ENCODE data around the gene ASH1L.
"Not testable (repeated sequence)": the region's sequence is repeated elsewhere in the genome, so short reads cannot be mapped to it uniquely, and the experiment has no call there.

The ASH1L gene

DNA sequence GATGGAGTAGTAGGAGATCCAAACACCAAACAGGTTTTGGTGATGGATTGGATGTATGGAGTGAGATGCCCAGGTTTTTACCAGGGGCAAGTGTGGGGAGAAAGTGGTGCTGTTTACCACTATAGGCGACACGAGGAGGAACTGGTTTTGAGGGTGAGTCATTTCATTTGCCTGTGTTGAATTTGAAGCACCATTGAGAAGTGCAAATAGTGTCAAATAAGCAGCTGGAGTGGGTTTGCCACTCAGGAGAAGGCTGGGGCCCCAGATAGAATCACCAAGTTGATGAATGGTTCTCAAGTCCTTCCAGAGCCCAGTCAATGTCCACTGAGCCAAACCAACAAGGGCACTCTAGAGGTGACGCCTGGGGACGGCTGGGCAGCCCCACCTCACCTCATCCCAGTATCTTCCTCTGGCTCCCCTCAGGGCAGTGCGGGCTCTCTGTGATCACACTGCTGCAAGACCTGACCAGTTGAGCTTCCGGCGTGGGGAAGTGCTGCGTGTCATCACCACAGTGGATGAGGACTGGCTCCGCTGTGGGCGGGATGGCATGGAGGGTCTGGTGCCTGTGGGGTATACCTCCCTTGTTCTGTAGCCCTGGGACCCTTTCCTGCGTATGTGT is 232.5 kb downstream of the ASH1L start:
- DNase-seq = no peak

DNA sequence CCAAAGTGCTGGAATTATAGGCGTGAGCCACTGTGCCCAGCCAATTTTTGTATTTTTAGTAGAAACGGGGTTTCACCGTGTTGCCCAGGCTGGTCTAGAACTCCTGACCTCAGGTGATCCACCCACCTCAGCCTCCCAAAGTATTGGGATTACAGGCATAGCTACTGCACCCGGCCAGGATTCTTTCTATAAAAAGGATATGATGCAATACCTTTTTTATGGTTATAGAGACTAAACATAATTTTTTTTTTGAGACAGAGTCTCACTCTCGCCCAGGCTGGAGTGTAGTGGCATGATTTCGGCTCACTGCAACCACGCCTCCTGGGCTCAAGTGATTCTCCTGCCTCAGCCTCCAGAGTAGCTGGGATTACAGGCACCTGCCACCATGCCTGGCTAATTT is 233.7 kb downstream of the ASH1L start:
- not testable (repeated sequence) for DNase-seq

DNA sequence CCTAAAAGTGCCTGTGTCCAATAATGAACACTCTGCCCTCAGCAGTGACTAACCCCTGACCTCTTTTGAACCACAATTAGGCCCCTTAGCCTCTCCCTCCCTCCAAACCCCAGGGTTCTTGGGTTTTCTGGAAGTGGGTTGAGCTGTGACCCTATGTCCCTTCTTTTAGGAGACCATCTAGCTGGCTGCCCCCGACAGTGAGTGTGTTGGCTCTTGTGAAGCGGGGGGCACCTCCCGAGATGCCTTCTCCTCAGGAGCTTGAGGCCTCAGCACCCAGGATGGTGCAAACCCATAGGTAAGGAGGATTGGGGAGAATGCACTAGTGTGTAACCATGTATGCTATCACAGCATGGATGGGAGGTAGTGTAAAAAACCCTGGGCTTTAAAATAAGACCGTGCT is 234.6 kb downstream of the ASH1L start:
- no peak for DNase-seq

DNA sequence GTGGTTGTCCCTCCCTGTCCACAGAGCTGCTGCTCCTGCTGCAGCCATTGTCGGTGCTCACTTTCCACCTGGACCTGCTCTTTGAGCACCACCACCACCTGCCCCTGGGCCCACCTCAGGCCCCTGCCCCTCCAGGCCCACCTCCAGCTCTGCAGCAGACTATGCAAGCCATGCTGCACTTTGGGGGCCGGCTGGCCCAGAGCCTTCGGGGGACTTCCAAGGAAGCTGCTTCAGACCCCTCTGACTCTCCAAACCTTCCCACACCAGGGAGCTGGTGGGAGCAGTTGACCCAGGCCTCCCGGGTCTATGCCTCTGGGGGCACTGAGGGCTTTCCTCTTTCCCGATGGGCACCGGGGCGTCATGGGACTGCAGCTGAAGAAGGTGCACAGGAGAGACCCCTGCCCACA is 236.0 kb downstream of the ASH1L start:
- DNase-seq = no peak

DNA sequence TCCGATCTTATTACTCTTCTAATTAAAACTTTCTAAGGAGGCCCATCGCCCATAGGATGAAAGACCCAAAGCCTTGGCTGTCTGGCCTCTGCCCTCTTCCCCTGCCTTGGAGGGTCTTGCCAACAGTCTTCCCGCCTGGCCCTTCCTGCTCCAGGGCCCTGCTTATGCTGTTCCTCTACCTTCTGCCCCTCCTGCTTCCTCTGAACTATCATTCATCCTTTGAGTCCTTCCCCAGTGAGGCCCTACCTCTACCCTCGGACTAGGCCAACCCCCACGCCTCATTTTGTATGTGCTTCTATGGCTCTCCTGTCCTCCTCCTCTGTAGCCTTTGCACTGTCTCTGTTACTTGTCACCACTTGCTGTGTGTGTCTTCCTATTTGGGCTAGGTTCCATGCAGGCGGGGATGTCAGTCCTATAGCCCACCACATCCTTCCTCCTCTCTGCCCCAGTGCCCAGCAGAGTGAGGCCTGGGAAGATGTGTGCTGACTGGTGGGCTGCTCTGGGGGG is 236.5 kb downstream of the ASH1L start:
- DNase-seq = no peak

DNA sequence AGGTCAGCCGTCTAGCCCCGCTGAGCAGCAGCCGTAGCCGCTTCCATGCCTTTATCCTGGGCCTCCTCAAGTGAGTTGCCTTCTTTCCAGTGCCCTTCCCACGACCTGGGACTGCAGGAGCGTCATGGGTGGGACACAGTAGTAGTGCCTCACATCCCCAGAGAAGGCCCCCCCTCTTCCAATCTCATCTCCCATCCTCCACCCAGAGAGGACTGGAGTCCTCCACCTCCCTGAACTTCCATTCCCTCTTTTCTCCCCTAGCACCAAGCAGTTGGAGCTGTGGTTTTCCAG is 237.1 kb downstream of the ASH1L start:
- no peak for DNase-seq

DNA sequence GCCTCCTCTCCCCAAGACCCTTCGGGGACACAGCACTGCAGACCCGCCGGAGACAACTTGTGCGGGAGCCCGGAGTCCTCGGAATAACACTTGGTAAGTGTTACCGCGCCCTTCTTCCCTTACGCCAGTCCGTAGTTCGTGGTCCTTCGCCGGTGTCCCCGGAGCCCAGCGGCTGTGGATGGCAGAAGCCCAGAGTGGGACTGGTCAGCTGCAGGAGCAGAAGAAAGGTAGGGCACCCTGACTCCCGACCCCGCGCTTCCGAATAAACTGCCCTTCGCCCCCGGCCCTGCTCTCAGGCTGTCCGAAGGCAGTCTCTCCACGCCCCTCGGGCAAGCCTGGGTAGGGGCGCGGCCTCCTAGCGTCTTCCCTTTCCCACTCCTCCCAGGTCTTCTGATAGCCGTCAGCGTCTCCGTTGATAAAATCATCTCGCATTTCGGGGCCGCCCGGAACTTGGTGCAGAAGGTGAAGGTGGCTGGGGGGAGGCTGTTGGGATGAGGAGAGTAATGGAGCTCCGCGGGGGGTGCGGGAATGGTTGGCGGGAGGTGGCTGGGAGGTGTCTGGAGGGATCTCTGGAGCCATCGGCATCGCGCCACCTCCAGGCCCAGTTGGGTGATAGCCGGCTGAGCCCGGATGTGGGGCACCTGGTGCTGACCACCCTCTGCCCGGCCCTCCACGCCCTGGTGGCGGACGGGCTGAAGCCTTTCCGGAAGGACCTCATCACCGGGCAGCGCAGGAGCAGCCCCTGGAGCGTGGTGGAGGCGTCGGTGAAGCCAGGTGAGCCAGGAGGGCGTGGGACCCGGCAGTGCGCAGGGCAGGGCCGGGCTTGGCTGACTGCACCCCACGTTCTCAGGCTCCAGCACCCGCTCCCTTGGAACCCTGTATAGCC is 237.6 kb downstream of the ASH1L start:
- DNase-seq = peak in 15 of 51 donors; percentile 15 to 68 (median 43)

DNA sequence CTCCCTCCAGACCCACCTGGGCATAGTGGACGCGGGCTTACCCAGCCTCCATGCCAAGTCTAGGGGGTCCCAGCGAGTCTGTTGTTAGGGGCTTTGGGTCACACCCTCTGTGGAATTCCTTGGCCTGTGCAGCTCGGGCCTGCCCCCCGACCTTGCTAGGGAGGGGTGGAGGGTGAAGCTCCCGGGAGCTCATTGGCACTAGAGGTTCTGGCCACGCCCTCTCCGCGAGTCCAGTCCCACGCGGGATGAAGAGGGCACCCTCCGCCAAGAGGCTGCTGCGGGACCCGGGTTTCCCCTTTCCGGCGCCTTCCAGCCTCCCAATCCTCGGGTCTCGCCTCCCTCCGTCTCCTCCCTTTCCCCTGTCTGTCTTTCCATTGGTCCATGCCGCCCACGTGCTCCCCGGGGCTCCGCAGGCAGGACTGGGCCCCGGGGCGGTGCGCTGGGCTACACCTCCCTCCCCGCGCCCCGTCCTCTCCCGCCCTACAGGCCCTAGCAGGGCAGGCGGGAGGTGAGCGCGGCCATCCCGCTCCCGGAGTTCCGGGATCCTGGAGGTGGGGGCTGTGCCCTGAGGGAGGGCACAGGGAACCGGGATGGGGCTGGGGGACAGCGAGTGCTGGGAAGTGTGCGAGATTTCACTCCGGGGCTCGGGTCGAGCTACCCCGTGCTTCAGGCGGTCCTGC is 238.4 kb downstream of the ASH1L start:
- DNase-seq = peak; percentile 65 to 97 (median 89)

DNA sequence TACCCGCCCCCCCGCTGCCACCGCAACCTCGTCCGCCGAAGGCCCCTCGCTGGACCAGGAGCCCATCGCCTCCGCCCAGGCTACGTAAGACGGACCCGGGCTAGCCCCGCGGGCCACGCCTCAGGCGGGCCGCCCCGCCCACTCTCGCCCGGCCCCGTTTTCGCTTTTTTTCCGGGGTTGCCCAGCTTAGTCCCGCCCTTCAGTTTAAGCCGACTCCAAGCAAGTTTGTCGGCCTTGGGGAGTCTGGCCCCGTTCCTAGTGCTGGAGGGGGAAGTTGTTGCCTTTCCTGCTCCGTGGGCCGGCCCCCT is 238.9 kb downstream of the ASH1L start:
- peak in 45 of 51 donors; percentile 23 to 91 (median 70) for DNase-seq

DNA sequence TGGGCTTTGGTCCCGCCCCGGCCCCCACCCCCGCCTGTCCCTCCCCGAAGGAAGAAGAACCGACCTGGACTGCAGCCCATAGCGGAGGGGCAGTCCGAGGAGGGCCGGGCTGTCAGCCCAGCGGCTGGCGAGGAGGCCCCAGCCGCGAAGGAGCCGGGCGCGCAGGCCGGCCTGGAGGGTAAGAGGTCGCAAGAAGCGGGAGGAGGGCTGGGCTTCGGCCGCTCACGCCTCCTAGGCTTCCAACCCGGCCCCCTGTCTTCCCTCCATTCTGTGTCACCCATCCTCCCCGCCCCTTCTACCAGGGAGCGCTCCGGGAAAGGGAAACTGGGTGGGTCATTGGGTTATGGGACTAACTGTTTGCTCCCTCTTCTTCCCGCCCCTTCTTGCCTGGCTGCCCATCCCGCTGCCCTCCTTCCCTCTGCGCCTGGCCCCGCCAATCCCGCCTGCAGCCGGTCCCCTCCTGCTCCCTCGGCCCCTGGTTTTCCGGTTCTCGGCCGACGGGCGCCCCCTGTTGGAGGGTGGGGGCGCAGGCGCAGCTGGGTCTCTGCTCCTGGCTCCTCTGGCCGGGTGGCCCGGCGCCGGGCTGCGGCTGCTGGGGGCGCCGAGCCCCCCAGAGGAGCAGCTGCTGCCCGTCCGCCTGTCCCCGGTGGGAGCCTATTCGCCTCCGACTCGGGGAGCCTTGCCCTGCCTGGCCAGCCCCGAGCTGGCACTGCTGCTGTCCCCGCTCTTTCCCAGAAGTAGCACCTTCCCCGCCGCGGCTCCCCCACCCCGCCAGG is 239.5 kb downstream of the ASH1L start:
- peak in 50 of 51 donors; percentile 19 to 91 (median 73) for DNase-seq

DNA sequence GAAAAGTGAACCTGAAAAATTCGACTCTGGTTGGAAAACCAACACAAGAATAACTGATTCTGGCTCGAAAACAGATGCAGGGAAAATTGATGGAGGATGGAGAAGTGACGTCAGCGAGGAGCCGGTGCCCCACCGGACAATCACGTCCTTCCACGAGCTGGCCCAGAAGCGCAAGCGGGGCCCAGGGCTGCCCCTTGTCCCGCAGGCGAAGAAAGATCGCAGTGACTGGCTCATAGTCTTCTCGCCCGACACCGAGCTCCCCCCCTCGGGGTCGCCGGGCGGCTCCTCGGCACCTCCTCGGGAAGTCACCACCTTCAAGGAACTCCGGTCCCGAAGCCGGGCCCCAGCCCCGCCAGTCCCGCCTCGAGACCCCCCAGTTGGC is 240.0 kb downstream of the ASH1L start:
- peak in 17 of 51 donors; percentile 3 to 74 (median 43) for DNase-seq

DNA sequence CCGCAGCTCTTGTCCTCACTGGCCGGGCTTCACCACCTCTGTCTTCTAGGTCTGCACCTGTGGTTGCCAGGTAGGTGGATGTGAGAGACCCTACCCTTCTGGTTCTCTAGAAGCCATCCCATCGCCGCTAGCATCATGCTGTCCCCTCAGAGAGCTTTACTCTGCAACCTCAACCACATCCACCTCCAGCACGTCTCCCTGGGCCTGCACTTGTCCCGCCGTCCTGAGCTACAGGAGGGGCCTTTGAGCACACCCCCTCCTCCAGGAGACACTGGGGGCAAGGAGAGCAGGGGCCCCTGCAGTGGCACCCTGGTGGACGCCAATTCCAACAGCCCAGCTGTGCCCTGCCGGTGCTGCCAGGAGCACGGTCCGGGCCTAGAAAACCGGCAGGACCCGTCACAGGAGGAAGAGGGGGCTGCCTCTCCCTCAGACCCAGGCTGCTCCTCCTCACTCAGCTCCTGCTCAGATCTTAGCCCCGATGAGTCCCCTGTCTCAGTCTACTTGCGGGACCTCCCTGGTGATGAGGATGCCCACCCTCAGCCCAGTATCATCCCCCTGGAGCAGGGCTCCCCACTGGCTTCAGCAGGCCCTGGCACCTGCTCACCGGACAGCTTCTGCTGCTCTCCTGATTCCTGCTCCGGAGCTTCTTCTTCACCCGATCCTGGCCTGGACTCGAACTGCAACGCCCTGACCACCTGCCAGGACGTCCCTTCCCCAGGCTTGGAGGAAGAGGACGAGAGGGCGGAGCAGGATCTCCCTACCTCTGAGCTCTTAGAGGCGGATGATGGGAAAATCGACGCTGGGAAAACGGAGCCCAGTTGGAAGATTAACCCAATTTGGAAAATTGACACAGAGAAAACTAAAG is 240.7 kb downstream of the ASH1L start:
- peak in 2 of 51 donors; percentile 16 to 38 for DNase-seq

DNA sequence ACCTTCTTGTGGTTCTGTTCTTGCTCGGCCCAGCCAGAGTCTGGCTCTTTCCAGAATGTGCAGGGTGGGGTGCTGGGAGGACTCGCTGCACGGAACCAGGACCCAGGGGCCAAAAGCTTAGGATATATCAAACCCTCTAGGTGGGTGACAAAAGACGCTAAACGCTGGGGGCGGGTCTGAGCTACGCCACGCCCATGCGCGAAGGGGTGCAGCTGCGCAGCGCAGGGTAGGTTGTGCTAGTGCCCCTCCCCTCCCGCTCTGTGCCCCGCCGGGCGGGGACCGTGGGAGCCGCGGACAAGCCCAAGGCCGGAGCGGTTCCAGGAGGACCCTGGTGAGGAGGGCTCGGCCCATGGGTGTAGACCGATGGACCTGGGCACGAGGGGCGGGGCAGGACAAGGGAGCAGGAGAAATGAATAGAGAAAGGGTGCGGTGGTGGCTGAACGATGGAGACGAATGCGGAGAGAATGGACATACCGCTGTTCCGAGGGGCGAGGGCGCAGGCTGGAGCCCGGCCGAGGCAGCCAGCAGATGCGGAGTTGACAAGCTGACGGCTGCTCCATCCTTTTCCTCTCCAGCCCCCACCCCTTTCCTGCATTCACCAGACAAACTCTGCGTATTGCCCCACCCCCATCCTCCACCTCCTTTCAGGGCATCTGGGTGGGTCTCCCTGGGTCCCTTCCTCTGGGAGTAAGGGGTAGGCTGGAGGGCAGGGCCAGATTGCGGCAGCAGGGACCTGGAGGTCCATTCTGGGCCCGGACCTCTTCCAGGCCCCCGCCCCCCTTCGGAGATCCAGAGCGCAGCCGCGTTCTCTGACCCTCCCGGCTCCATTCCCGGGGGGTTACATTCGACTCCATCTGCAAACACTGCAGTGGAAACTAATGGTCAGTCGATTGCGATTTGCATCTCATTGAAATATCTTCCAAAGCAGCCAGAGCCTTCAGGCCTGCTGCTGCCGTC is 241.7 kb downstream of the ASH1L start, which contains the start of gene RUSC1:
RUSC1 (plus strand) TSS at position 234 of the 957 bp plus-strand sequence. CDS start 880 bp downstream, outside the sequence.
- DNase-seq = peak in 44 of 51 donors; percentile 15 to 87 (median 60)

DNA sequence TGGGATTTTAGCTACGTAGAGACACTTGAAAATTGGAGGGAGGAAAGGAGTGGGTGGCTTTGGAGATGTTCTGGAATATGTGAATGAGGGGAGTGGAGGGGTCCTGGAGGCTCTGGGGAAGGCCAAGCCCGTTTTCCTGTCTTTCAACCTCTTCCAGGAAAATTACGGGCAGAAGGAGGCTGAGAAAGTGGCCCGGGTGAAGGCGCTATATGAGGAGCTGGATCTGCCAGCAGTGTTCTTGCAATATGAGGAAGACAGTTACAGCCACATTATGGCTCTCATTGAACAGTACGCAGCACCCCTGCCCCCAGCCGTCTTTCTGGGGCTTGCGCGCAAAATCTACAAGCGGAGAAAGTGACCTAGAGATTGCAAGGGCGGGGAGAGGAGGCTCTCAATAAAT is 242.4 kb downstream of the ASH1L start:
- no peak for DNase-seq

DNA sequence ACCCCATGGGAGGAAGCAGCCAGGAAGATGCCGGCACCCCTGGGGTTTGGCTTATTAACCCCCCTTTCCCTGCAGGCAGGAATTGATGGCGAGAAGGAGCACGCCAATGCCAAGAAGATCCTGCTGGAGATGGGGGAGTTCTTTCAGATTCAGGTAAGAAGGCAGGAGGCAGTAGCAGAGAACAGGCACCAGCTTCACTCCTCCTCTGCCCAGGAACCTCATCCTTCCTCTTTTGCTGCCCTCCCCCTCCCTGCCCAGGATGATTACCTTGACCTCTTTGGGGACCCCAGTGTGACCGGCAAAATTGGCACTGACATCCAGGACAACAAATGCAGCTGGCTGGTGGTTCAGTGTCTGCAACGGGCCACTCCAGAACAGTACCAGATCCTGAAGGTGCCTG is 243.1 kb downstream of the ASH1L start:
- no peak for DNase-seq

DNA sequence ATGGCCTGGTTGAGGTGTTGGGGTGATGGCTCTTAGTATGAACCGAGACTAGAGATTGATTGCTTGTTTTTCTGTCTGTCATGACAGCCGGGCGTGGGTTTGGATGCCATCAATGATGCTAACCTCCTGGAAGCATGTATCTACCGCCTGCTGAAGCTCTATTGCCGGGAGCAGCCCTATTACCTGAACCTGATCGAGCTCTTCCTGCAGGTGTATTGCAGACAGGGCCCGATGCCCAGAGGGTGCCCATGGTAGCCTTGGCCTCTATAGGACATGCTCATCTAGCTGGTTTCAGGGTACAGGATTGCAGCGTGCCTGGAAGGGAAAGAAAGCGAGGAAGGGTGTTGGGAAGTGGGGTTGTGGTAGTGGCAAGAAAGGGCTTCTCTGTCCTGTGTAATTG is 244.5 kb downstream of the ASH1L start:
- no peak for DNase-seq

DNA sequence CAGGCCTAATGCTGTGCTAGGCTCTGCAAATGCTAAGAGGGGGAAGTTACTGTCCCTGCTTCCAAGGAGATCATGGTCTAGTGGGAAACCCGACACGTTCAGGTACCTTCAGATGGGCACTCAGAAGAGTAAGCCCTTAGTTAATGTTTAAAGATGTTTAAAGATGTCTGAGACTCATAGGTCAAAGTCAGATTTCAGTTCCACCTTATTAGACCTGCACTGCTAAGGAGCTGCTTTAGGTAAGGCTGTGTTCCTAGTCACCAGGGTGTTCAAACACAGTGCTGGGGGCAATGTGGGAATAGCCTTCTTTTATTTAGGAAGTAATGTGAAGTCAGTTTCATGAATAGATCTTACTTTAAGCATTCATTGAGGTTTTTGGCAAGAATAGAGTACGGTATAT is 245.7 kb downstream of the ASH1L start:
- DNase-seq = no peak

DNA sequence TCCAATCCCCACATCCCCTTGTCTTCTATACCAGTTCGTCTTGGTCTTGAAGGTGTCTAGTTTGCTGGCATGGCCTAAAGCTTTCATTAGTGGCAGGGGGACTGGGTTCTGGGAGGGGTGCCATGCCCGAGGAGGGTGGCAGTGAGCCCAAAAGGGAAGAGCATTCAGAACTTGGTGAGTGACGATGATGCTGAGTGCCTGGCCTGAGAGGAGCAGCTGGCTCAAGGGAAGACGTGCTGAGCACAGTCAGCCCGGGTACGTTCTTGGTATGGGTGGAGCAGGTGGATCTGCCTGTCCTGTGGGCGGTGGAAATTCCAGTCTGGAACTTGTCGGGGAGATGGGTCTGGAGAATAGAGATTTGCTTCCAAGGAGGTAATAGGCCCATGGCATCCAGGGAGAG is 249.3 kb downstream of the ASH1L start:
- DNase-seq = peak in 14 of 51 donors; percentile 7 to 36 (median 19)

DNA sequence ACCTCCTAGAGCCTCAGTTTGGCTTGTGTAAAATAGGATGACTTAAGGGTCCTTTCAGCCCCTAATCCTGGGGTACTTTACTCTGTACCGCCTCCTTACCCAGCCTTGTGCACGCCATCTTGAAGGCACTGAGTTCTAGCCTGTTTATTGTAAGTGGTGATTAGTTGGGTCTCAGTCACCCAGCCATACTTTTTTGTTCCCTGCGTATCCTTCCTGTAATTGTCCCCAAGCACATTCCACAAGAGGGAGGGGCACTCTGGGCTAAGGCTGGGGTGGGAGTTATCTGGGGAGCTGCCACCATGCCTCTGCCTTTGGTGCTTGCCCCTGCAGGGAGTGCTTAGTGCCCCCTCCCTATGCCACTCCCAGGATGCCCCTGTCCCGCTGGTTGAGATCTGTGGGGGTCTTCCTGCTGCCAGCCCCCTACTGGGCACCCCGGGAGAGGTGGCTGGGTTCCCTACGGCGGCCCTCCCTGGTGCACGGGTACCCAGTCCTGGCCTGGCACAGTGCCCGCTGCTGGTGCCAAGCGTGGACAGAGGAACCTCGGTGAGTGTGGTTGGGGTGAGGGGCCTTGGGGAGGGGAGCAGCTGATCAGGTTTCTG is 253.1 kb downstream of the ASH1L start:
- DNase-seq = peak in 18 of 51 donors; percentile 6 to 48 (median 21)
